Natural killer cell (primary cell): ENCODE results near the gene TEKT3. TPM values are rescaled to one million over a fixed set of nuclear protein-coding genes. Genes with fewer than 3 reads are reported as not detected.

ENCODE experiments used
- ATAC-seq, 3 donors: fragments of 150-1000 bp in 2 of 3; fragments of 200-7000 bp in 1 of 3; cut with Tn5 transposase; 1 replicate in 1 of 3; 2 replicates in 2 of 3; pipeline ENCODE4 v1.10.0; 2021; ENCODE audit warnings: mild to moderate bottlenecking in 2 of 3, moderate library complexity in 2 of 3
- DNase-seq, 2 donors: peaks; one replicate each; pipeline versions ENCODE4 v3.0.0 to v3.0.0-alpha.2; 2013 to 2021; ENCODE audit warnings: mixed read lengths in 1 of 2
- H3K27ac ChIP-seq: one replicate; pipeline ENCODE4 v1.5.1; 2013; ENCODE audit warnings: mild to moderate bottlenecking, low read length
- H3K27me3 ChIP-seq: one replicate; pipeline ENCODE4 v1.6.1; 2013; ENCODE audit warnings: low read length; ENCODE audit not compliant: control insufficient read depth, insufficient read depth
- H3K36me3 ChIP-seq: one replicate; pipeline ENCODE4 v1.6.1; 2013; ENCODE audit warnings: low read length; ENCODE audit not compliant: control insufficient read depth, insufficient read depth
- H3K4me1 ChIP-seq: one replicate; pipeline ENCODE4 v1.6.1; 2013; ENCODE audit warnings: low read length; ENCODE audit not compliant: control insufficient read depth, insufficient read depth
- H3K4me3 ChIP-seq: one replicate; pipeline ENCODE4 v1.5.1; 2013; ENCODE audit warnings: low read length
- H3K9me3 ChIP-seq: one replicate; pipeline ENCODE4 v1.6.1; 2013; ENCODE audit warnings: low read length; ENCODE audit not compliant: control insufficient read depth, insufficient read depth
- H3K27ac Mint-ChIP-seq, 2 donors: one replicate each; pipeline ENCODE4 v1.8.0; 2022; ENCODE audit warnings: mild to moderate bottlenecking in 2 of 2, mixed read lengths in 2 of 2, moderate library complexity in 1 of 2
- H3K27me3 Mint-ChIP-seq, 2 donors: one replicate each; pipeline ENCODE4 v1.8.0; 2022; ENCODE audit warnings: low read depth in 2 of 2, mixed read lengths in 2 of 2
- H3K36me3 Mint-ChIP-seq: one replicate; pipeline ENCODE4 v1.8.0; 2022; ENCODE audit warnings: mixed read lengths
- H3K4me1 Mint-ChIP-seq, 2 donors: one replicate each; pipeline ENCODE4 v1.8.0; 2022; ENCODE audit warnings: mixed read lengths in 2 of 2
- H3K4me3 Mint-ChIP-seq: one replicate; pipeline ENCODE4 v1.8.0; 2022; ENCODE audit warnings: mild to moderate bottlenecking, moderate library complexity, mixed read lengths
- H3K9me3 Mint-ChIP-seq, 2 donors: one replicate each; pipeline ENCODE4 v1.8.0; 2022; ENCODE audit warnings: mixed read lengths in 2 of 2
- WGBS: methylation state at CpG from one replicate; pipeline ENCODE4 v1.1.7; 2013; ENCODE audit warnings: missing lambda C conversion rate; ENCODE audit not compliant: insufficient coverage; 5-methylcytosine and 5-hydroxymethylcytosine counted together
- intact Hi-C: fragments of 100-400 bp; cut with micrococcal nuclease; formaldehyde crosslinking; loops from one replicate; pipeline ENCODE4 v1.14.2; 2022
- total RNA-seq, 4 donors: library from RNA; stranded (reverse); fragments of 120-200 nt in 1 of 4; gene quantifications; one replicate each; pipeline versions ENCODE4 v1.2.3 to v1.2.4, GENCODE V29; 2013 to 2022
- TF ChIP-seq, protein P1 (sequence below): fragments of 200-600 bp; IDR thresholded peaks from one replicate; pipeline ENCODE4 v1.8.0; 2022; ENCODE audit warnings: antibody characterized with exemption

Gene TEKT3
- total RNA-seq, 3 donors from 2014 or later (not counting 1 experiment from before 2014, with no cell fraction given), result 0.39 to 1.3 (median 0.58) TPM

DNA sequence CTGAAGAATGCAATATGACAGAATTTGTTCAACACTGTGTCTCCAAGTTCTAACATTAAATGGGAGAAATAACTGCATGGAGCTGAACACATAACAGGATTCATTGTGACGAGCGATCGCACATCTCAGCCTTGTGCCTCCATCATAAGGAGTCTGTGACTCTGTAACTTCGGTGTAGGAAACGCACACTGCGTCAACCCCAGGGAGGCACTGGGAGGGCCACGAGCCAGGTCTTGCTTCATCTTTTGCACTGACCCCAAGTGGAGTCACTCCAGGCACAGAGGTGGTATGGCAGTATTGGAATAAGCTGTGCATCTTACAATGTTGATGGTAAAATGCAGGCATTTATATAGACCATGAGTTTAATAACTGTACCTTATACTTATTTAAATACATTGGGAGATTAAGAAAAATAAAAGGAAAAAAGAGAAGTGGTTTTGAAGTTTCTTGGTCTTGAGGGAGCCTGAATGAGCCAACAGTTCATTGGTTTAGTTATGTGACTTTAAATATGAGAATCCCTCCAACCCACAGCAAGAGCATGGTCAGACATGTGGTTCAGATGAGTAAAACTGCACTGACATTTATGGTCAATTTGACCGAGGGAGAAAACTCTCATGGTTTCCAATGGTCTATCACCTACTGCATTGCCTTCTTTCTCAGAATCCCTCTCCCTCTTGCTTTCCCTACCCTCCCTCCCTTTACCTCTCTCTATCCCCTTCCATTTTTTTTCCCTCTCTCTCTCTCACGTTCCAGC, 70.6 kb downstream of the TEKT3 start:
- 88% methylated on average over 9 of the region's 9 CpGs for WGBS

DNA sequence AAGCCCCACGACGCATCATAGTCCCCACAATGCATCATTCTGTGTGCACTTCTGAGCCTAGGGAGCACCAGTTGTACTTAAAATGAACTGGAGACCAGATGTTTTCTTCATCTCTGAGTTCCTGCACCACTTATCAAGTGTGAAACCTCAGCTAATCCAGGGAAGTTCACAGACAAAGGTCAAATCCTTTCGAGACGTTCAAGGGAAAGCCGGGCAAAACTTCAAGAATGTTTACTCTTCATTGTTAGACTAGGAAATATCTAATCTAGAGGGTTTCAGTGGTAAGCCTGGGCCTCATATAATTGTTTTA, 71.7 kb downstream of the TEKT3 start:
- Histone ChIP-seq H3K27me3 (peaks cover under 1% of the 10 kb centered on the region), H3K36me3 (no peaks in the 10 kb centered on the region), H3K27ac (no peak overlapping the region), H3K4me3 (no peak overlapping the region), H3K4me1 (no peaks in the 10 kb centered on the region), H3K9me3 (no peaks in the 10 kb centered on the region)
- no peak for DNase-seq
- intact Hi-C loops, result no loop called here
- Mint-ChIP-seq H3K4me3 (no peak overlapping the region), H3K4me1 (no peaks in the 10 kb centered on the region), H3K27ac (no peak overlapping the region), H3K27me3 (peaks cover 22 to 33% of the 10 kb centered on the region in 2 donors), H3K9me3 (no peaks in the 10 kb centered on the region), H3K36me3 (no peaks in the 10 kb centered on the region)
- TF ChIP-seq, protein P1, sequence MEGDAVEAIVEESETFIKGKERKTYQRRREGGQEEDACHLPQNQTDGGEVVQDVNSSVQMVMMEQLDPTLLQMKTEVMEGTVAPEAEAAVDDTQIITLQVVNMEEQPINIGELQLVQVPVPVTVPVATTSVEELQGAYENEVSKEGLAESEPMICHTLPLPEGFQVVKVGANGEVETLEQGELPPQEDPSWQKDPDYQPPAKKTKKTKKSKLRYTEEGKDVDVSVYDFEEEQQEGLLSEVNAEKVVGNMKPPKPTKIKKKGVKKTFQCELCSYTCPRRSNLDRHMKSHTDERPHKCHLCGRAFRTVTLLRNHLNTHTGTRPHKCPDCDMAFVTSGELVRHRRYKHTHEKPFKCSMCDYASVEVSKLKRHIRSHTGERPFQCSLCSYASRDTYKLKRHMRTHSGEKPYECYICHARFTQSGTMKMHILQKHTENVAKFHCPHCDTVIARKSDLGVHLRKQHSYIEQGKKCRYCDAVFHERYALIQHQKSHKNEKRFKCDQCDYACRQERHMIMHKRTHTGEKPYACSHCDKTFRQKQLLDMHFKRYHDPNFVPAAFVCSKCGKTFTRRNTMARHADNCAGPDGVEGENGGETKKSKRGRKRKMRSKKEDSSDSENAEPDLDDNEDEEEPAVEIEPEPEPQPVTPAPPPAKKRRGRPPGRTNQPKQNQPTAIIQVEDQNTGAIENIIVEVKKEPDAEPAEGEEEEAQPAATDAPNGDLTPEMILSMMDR, result no peak
- 97% methylated on average over 2 of the region's 5 CpGs for WGBS
- no peak for ATAC-seq

More for the DNA sequence above, 70.6 kb downstream of the TEKT3 start:
- H3K4me3 ChIP-seq, result no peak overlapping the region
- H3K36me3 ChIP-seq, result no peaks in the 10 kb centered on the region
- intact Hi-C loops, result no loop called here
- Mint-ChIP-seq H3K36me3 (no peaks in the 10 kb centered on the region), H3K27me3 (peaks cover 17 to 27% of the 10 kb centered on the region in 2 donors), H3K27ac (no peak overlapping the region), H3K4me3 (no peak overlapping the region), H3K4me1 (no peaks in the 10 kb centered on the region), H3K9me3 (no peaks in the 10 kb centered on the region)
- H3K4me1 ChIP-seq, result no peaks in the 10 kb centered on the region
- DNase-seq (no peak), ATAC-seq (no peak)
- no peaks in the 10 kb centered on the region for H3K9me3 ChIP-seq
- TF ChIP-seq, protein P1, result no peak
- no peaks in the 10 kb centered on the region for H3K27me3 ChIP-seq
- H3K27ac ChIP-seq, result no peak overlapping the region

DNA sequence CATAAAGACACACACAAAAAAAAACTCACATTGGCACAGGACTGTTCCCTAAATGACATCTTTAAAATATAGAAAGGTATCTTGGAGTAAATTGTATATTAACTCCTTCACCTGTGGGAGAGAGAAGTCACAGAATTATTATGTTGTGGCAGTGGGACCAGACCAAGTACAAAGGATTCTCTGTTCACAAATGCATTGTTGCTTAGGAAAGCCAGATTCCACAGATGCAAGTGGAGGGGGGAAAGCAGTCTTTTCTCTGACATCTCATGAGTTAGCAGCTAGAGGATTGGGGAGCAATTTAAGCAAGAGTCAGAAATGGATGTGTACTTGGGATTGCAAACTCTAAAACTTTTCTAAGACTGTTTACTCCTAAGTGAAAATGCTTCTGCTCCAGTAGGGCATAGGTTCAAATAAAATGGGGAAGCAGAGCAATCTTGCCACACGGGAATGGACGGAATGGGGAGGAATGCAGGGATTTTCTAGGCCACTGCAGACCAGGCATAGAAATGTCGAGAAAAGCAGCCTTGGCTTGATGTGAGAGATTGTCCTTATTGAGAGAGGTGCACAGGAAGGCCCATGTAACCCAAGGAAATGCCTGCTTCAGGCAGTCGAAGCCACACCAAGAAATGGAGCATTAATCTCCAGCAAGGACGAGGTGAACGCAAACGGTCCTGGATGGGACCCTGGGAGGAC, 72.2 kb downstream of the TEKT3 start:
- Histone ChIP-seq H3K36me3 (no peaks in the 10 kb centered on the region), H3K9me3 (no peaks in the 10 kb centered on the region), H3K27me3 (peaks cover 4% of the 10 kb centered on the region), H3K27ac (no peak overlapping the region), H3K4me1 (no peaks in the 10 kb centered on the region), H3K4me3 (no peak overlapping the region)
- TF ChIP-seq, protein P1, result no peak
- H3K36me3 Mint-ChIP-seq, result no peaks in the 10 kb centered on the region
- WGBS, result 71% methylated on average over 7 of the region's 7 CpGs
- H3K4me3 Mint-ChIP-seq, result no peak overlapping the region
- H3K27me3 Mint-ChIP-seq, result peaks cover 25 to 38% of the 10 kb centered on the region in 2 donors
- no peaks in the 10 kb centered on the region for H3K9me3 Mint-ChIP-seq
- ATAC-seq (no peak), DNase-seq (no peak)
- H3K4me1 Mint-ChIP-seq, result no peaks in the 10 kb centered on the region
- intact Hi-C loops, result no loop called here
- no peak overlapping the region for H3K27ac Mint-ChIP-seq
